SK-N-SH treated with all-trans-retinoic acid at 6 μM for 48 hours (cell line): ENCODE measurements around the gene GLIS1.

Experiments used
- ATAC-seq: fragments of 200-7000 bp; cut with Tn5 transposase; 3 replicates; pipeline ENCODE4 v1.9.1; 2020; ENCODE audit warnings: mild to moderate bottlenecking, moderate library complexity
- ARNTL ChIP-seq: fragments of 450-650 bp; formaldehyde crosslinking; IDR thresholded peaks from 2 replicates; pipeline ENCODE4 v1.5.0; 2020; ENCODE audit warnings: low read depth, mild to moderate bottlenecking, moderate library complexity, borderline replicate concordance
- BACH2 ChIP-seq: fragments of 250-450 bp; sonication (Bioruptor Pico); IDR thresholded peaks from 2 replicates; pipeline ENCODE4 v1.9.0; 2021; ENCODE audit warnings: mild to moderate bottlenecking, borderline replicate concordance
- CREB5 ChIP-seq: fragments of 250-450 bp; sonication (Bioruptor Pico); IDR thresholded peaks from 2 replicates; pipeline ENCODE4 v1.5.1; 2020; ENCODE audit warnings: low read depth, mild to moderate bottlenecking, moderate library complexity
- CSRNP3 ChIP-seq: fragments of 250-450 bp; sonication (Bioruptor Pico); IDR thresholded peaks from 2 replicates; pipeline ENCODE4 v1.5.1; 2021; ENCODE audit warnings: mild to moderate bottlenecking, moderate library complexity
- ESRRG ChIP-seq: fragments of 250-450 bp; sonication (Bioruptor Pico); IDR thresholded peaks from 2 replicates; pipeline ENCODE4 v1.6.1; 2021; ENCODE audit warnings: mild to moderate bottlenecking
- GLIS3 ChIP-seq: fragments of 250-450 bp; sonication (Bioruptor Pico); IDR thresholded peaks from 2 replicates; pipeline ENCODE4 v1.5.0; 2020; ENCODE audit warnings: mild to moderate bottlenecking, moderate library complexity
- PATZ1 ChIP-seq: fragments of 250-450 bp; sonication (Bioruptor Pico); IDR thresholded peaks from 2 replicates; pipeline ENCODE4 v1.8.0; 2020; ENCODE audit warnings: mild to moderate bottlenecking, moderate library complexity, borderline replicate concordance
- POU6F1 ChIP-seq: fragments of 250-450 bp; sonication (Bioruptor Pico); IDR thresholded peaks from 2 replicates; pipeline ENCODE4 v1.8.0; 2021; ENCODE audit warnings: low read depth, mild to moderate bottlenecking, moderate library complexity, borderline replicate concordance
- PPARA ChIP-seq: fragments of 250-450 bp; sonication (Bioruptor Pico); IDR thresholded peaks from 2 replicates; pipeline ENCODE4 v1.5.0; 2020; ENCODE audit warnings: mild to moderate bottlenecking, borderline replicate concordance
- RARB ChIP-seq: fragments of 250-450 bp; sonication (Bioruptor Pico); IDR thresholded peaks from 2 replicates; pipeline ENCODE4 v1.8.0; 2021; ENCODE audit warnings: mild to moderate bottlenecking, moderate library complexity
- SNAI2 ChIP-seq: fragments of 250-450 bp; sonication (Bioruptor Pico); IDR thresholded peaks from 2 replicates; pipeline ENCODE4 v1.5.0; 2020; ENCODE audit warnings: mild to moderate bottlenecking, moderate library complexity
- TCF4 ChIP-seq: fragments of 250-450 bp; sonication (Bioruptor Pico); IDR thresholded peaks from 2 replicates; pipeline ENCODE4 v1.8.0; 2021; ENCODE audit warnings: mild to moderate bottlenecking, moderate library complexity, borderline replicate concordance
- TOX ChIP-seq: fragments of 250-450 bp; sonication (Bioruptor Pico); IDR thresholded peaks from 2 replicates; pipeline ENCODE4 v1.8.0; 2021; ENCODE audit warnings: mild to moderate bottlenecking, moderate library complexity, borderline replicate concordance
- TSHZ2 ChIP-seq: fragments of 250-450 bp; sonication (Bioruptor Pico); IDR thresholded peaks from 2 replicates; pipeline ENCODE4 v1.5.0; 2020; ENCODE audit warnings: mild to moderate bottlenecking, moderate library complexity
- ZC3H10 ChIP-seq: fragments of 250-450 bp; sonication (Bioruptor Pico); IDR thresholded peaks from 2 replicates; pipeline ENCODE4 v1.5.1; 2021; ENCODE audit warnings: mild to moderate bottlenecking, moderate library complexity
- ZFP3 ChIP-seq: fragments of 250-450 bp; sonication (Bioruptor Pico); IDR thresholded peaks from 2 replicates; pipeline ENCODE4 v1.5.0; 2020; ENCODE audit warnings: mild to moderate bottlenecking, moderate library complexity
- ZFP30 ChIP-seq: fragments of 450-650 bp; formaldehyde crosslinking; IDR thresholded peaks from 2 replicates; pipeline ENCODE4 v1.5.0; 2022; ENCODE audit warnings: mild to moderate bottlenecking, moderate library complexity
- ZNF565 ChIP-seq: fragments of 450-650 bp; formaldehyde crosslinking; conservative IDR thresholded peaks from 2 replicates; pipeline ENCODE4 v1.5.0; 2020; ENCODE audit warnings: low read depth, mild to moderate bottlenecking, moderate library complexity
- ZNF70 ChIP-seq: fragments of 450-650 bp; formaldehyde crosslinking; IDR thresholded peaks from 2 replicates; pipeline ENCODE4 v1.5.0; 2020; ENCODE audit warnings: mild to moderate bottlenecking, moderate library complexity
- ZNF8 ChIP-seq: fragments of 450-650 bp; formaldehyde crosslinking; IDR thresholded peaks from 2 replicates; pipeline ENCODE4 v1.5.0; 2020; ENCODE audit warnings: mild to moderate bottlenecking, moderate library complexity

Gene GLIS1

GRCh38 chr1:53621144-53621543 lies 117.8 kb downstream of the GLIS1 start:
- no peak for ATAC-seq

GRCh38 chr1:53620061-53620855 lies 118.7 kb downstream of the GLIS1 start:
- TF ChIP-seq PATZ1 (CRISPR knock-in tag) (no peak), TOX (CRISPR knock-in tag) (no peak), POU6F1 (no peak), PPARA (CRISPR knock-in tag) (no peak), SNAI2 (CRISPR knock-in tag) (no peak), ZFP30 (no peak), RARB (CRISPR knock-in tag) (no peak), BACH2 (no peak), CREB5 (CRISPR knock-in tag) (no peak), GLIS3 (CRISPR knock-in tag) (no peak), ZNF8 (CRISPR knock-in tag) (no peak), ESRRG (CRISPR knock-in tag) (no peak), ZNF565 (CRISPR knock-in tag) (no peak), ARNTL (CRISPR knock-in tag) (no peak), ZFP3 (CRISPR knock-in tag) (no peak), TCF4 (no peak)
- TF ChIP-seq, all 23 proteins: peak for 0

More at GRCh38 chr1:53621144-53621543, 117.8 kb downstream of the GLIS1 start:
- TF ChIP-seq GLIS3 (CRISPR knock-in tag) = no peak
- no peak for TF ChIP-seq BACH2
- no peak for TF ChIP-seq ZFP30
- TF ChIP-seq TOX (CRISPR knock-in tag) = no peak
- TF ChIP-seq TCF4 = no peak
- TF ChIP-seq ZC3H10 (CRISPR knock-in tag) = no peak
- no peak for TF ChIP-seq ZNF565 (CRISPR knock-in tag)
- no peak for TF ChIP-seq ZNF70 (CRISPR knock-in tag)
- TF ChIP-seq SNAI2 (CRISPR knock-in tag) = no peak
- TF ChIP-seq ESRRG (CRISPR knock-in tag) = no peak
- no peak for TF ChIP-seq POU6F1
- no peak for TF ChIP-seq TSHZ2 (CRISPR knock-in tag)
- TF ChIP-seq ZFP3 (CRISPR knock-in tag) = no peak
- no peak for TF ChIP-seq PPARA (CRISPR knock-in tag)
- no peak for TF ChIP-seq CSRNP3 (CRISPR knock-in tag)

More at GRCh38 chr1:53620061-53620855, 118.7 kb downstream of the GLIS1 start:
- ATAC-seq = peak; percentile 43; the same call in 2 of the 3 replicates
